Uterus (tissue), 2 donors: ENCODE measurements around the gene CGNL1.

Experiments used
- CTCF ChIP-seq, 4 experiments: fragments of 200-600 bp in 2 of 4; fragments of 450-650 bp in 2 of 4; sonication (generic) in 2 of 4; IDR thresholded peaks; one replicate each; pipeline ENCODE4 v1.5.1; 2016 to 2019; ENCODE audit warnings: antibody characterized with exemption in 4 of 4, mild to moderate bottlenecking in 2 of 4, moderate library complexity in 1 of 4
- POLR2A ChIP-seq, 2 donors: fragments of 450-650 bp; IDR thresholded peaks; one replicate each; pipeline ENCODE4 v1.6.1; 2016; ENCODE audit warnings: antibody characterized with exemption in 2 of 2, mild to moderate bottlenecking in 1 of 2, moderate library complexity in 1 of 2

- TF ChIP-seq POLR2A (IDR thresholded peaks at IDR 0.05) = no peak
- TF ChIP-seq CTCF (IDR thresholded peaks at IDR 0.05) = no peak
Observed at GRCh38 chr15:57463360-57463759, 87.1 kb downstream of the CGNL1 start.
